GM12872 (cell line): ENCODE measurements around the gene ADAMTS19.

Experiments
- CTCF ChIP-seq: IDR thresholded peaks from 3 replicates; pipeline ENCODE4 v1.5.1; 2011; ENCODE audit warnings: low read depth, mild to moderate bottlenecking, low read length, moderate library complexity; ENCODE audit not compliant: insufficient read depth

Gene ADAMTS19

GRCh38 chr5:129547137-129547536 is 87.0 kb downstream of the ADAMTS19 start:
- no peak for TF ChIP-seq CTCF

- TF ChIP-seq CTCF, result no peak
These were observed 94.2 kb downstream of the ADAMTS19 start for GRCh38 chr5:129554134-129554904.

GRCh38 chr5:129563585-129563984 is 103.5 kb downstream of the ADAMTS19 start:
- no peak for TF ChIP-seq CTCF

- no peak for TF ChIP-seq CTCF
These were observed 109.2 kb downstream of the ADAMTS19 start for GRCh38 chr5:129569295-129569694.

- TF ChIP-seq CTCF, result no peak
These were observed 112.0 kb downstream of the ADAMTS19 start for GRCh38 chr5:129572060-129572459.

GRCh38 chr5:129591508-129592160 is 131.5 kb downstream of the ADAMTS19 start:
- TF ChIP-seq CTCF, result no peak

- TF ChIP-seq CTCF, result no peak
These were observed 133.4 kb downstream of the ADAMTS19 start for GRCh38 chr5:129593525-129593924.
